CD4-positive, alpha-beta T cell treated with Interferon gamma for 1 hour (primary cell): ENCODE results near the gene MSX1.

Source experiments
- DNase-seq: peaks from one replicate; pipeline ENCODE4 v3.0.0-alpha.2; 2020

The MSX1 gene

DNA sequence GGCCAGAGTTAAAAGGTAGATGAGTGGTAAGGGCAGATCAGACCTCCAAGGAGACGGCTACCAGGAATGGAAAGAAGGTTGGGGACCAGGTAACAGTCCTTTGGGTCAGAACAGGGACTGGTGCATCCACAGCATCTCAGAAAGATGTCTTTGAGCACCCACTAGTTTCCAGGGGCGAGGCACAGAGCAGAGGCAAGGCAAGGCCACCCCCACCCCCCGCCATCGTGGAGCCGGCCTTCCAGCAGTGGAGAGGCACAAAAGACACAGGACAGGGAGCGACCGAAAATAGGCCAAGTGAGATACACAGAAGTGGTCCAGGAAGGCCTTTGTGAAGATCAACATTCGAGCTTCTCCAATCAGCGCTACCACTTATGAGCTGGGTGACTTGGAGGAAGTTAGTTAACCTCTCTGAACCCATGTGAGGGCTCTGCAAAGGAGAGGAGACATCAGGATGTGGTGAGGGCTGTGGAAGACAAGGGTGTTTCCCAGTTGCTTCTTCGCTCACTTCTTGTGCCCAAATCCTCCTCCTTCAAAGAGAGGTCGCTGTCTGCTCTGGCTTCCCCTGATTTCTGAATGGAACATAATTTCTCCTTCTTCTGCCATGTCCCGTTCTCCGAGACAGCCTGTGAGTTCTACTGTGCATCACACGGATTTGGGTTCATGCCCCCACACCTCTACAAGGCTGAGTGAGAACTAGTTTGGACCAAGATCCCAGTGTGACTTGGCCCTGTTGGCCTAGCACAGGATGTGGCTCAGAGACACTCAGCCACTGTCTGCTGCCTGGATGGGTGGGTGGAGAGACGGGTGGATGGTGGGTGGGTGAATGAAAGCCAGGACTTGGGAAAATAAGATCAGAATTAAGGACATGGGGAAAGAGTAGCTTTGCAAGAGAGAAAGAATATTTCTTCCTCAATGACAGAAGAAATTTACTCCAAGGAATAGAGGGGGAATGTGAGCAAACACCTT is 16.7 kb upstream of the MSX1 start:
- no peak for DNase-seq

DNA sequence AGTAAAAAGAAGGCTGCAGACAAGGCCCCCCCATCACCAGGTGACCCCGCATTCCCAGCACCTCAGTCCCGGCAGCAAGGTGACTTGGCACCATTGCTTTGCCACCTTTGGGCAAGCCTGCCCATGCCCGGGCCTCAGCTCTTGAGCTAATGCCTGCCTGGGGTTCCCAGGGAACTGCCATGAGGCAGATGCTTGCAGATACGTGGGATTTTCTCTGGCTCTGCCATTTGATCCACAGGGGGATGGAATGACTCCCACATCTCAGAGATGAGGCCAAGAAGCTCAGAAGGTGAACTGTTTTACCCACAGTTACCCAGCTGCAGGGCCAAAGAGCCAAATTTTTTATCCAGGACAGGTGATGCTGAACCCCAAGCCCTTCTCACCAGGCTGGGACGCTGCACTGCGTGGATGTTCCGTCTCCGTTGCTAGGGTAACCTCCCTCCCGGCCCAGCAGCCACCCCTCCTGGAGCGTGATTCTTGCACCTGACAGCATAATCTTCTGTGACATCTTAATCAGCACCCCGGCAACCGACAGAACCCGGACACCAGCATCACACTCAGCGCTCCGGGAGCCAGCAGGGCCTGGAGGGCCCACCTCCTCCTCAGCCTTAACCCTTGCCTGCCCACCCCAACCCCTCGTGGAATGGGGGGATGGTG is 15.7 kb upstream of the MSX1 start:
- no peak for DNase-seq

DNA sequence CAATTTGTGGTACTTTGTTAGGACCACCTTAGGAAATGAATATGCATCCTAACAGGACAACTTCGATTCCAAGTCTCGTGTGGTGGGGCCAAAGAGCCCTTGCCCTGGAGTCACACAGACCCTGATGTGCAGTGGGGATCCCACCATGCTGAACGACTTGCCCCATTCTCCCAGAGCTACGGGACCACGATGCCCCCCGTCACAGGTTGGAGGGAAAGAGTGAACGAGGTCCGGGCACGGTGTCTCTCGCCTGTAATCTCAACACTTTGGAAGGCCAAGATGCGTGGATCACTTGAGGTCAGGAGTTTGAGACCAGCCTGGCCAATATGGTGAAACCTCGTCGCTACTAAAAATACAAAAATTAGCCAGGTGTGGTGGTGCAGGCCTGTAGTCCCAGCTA is 14.4 kb upstream of the MSX1 start:
- no peak for DNase-seq

DNA sequence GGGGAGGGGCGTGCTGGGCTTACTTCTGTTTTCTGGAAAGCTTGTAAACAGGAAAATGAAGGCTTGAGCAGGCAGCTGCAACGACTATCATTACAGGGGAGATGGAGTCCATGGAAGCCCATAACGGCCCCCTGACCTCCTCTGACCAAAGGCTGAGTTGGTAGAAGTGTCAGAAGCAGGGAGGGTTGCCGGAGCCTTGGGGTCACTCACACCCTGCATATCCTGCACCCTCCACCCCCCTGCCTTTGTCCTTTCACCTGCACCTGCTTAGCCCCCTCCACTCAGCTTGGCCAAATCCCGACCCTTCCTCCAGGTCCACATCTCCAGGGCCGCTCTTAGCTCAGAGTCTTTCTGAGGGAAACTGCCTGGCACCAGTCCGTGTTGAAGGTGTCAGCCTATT is 12.5 kb upstream of the MSX1 start:
- no peak for DNase-seq

DNA sequence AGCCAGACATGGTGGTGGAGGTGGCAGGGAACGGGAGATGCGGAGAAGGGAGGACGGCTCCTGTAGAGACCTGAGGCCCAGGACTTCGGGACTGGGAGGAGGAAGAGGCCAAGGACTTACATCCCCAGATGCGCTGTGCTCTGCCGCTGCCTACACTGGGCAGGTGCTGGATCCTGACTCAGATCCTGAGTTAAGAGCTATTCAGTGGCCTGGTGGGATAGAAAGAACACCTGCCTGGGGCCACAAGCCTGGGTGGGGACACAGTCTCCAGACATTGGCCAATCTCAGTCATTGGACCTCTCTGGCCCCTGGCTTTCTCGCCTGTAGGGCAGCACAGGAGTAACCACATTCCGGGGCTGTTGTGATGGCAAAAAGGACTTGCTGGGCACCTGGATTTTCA is 10.9 kb upstream of the MSX1 start:
- DNase-seq: no peak

DNA sequence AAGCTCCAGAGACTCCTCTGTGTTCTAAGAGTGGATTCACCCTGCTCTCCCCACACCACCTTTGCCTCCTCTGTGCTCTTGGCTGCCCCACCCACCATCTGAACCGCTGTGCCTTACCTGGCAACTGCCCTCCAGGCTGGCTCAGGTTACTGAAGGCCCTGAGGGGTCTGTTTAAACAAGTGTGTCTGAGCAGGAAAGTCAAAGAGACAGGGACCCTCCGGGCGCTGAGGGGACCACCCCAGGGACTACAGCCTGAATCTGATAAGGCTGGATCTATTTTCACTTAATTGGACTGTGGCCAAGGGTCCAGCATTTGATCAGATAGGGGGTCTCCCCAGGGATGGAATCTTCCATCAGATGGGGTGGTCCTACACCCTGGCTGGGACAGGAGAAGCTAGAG is 10.4 kb upstream of the MSX1 start:
- no peak for DNase-seq

DNA sequence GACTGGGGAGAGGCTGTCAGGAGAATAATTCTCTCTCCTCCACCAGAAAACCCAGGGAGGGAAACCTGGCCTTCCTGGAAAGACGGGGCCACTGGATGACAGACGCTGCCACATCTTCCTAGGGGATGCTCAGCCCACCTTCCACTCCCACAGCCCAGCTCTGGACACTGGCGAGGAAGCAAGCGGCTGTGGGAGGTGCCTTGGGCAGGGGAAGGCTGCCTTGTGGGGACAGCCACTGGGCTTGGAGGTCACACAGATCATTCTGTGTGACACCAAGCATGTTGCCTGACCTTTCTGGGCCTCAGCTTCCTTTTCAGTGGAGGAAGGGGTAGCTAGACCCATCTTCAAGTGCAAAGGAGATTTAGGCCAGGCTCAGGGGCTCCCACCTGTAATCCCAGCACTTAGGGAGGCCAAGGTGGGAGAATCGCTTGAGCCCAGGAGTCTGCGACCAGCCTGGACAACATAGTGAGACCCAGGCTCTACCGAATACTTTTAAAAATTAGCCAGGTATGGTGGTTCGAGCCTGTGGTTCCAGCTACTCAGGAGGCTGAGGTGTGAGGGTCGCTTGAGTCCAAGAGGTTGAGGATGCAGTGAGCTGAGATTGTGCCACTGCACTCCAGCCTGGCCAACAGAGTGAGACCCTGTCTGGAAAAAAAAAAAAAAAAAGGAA is 9.8 kb upstream of the MSX1 start:
- no peak for DNase-seq

DNA sequence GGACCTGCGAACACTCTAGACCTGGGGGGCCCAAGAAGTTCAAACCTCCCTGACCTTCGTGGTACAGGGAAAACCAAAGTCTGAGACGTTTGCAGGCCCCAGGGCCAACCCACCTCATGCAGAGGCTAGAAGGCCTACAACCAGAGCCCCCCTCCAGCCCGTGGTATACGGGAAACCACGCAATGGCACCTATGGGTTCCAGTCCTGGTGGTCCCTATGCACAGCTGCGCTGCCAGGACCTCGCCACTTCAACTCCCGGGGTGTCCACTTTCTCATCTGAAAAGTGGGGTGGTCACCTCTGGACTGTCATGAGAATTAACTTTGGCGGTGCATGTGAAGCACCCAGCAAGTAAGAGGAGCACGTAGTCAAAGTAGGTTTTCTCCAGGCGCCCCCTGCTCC is 8.4 kb upstream of the MSX1 start:
- DNase-seq: no peak

DNA sequence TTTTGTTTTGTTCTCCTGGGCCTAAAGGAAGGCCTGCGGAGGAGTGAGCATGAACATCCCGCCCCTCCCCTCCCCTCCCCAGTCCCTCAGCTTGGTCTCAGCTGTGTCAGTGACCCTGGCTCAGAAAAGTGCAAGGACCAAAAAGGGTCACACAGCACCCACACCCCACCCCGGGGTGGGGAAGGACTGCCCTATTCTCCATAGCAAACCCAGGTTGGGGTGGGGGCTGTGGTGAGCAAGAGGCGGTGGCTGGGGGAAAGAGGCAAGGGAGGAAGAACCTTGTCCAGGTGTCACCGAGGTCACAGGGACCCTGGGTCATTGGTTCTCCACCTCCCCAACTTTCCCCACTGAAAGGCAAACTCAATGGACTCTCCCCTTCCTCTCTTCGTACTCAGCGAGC is 7.6 kb upstream of the MSX1 start:
- DNase-seq: no peak

DNA sequence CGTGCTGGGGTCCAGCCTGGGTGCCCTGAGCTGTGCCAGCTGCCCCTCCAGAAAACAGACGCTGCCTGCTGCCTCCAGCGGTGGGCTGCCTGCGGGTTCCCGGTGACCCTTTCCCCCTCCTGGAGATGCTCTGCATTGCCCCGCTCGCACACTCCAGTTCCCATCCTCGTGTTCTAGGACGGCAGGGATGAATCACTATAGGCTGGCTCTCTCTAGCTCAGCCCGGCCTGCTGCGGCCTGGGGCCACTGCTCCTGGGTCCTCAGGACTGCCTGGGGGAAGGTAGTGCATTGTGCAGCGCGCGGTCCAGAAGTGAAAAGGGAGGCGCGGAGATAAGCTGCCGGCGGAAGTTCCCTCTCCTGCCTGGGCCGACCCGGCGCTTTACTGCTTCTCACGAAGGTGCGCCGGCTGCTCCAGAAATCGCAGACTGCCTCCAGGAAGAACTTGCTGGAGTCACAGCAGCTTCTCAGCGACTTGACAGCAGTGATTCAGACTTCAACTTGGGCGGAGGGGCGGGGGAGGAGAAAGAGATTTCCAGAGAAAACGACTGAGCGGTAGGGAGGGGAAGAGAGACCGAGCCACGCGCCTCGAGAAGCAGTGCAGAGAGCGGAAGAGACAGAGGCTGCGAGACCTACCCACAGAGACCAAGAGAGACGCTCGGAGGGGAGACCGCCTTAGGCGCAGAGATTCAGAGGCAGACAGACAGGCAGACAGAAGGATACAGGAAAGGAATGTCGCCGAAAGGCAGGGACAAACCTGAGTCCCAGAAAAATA is 6.7 kb upstream of the MSX1 start:
- no peak for DNase-seq

DNA sequence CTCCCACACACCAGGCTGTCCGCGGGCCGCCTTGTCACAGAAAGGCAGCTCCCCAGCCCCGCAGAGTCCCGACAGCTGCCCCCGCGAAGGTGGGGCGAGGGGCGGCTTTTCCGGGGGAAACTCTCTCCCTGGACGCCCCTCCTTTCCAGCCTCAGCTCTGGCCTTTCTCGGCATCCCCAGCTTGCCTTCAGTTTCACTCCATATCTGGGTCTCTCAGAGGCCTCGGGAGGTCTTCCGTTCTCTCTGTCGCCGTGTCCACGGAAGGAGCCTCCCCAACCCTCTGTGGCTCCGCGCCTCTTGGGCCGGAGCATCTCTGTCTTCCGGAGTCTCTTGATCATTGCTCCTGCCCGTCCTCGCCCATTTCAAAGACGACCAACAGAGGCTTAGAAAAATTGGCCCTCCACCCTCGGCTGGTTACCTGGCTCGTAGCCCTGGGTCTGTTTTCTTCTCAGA is 6.1 kb upstream of the MSX1 start:
- no peak for DNase-seq

DNA sequence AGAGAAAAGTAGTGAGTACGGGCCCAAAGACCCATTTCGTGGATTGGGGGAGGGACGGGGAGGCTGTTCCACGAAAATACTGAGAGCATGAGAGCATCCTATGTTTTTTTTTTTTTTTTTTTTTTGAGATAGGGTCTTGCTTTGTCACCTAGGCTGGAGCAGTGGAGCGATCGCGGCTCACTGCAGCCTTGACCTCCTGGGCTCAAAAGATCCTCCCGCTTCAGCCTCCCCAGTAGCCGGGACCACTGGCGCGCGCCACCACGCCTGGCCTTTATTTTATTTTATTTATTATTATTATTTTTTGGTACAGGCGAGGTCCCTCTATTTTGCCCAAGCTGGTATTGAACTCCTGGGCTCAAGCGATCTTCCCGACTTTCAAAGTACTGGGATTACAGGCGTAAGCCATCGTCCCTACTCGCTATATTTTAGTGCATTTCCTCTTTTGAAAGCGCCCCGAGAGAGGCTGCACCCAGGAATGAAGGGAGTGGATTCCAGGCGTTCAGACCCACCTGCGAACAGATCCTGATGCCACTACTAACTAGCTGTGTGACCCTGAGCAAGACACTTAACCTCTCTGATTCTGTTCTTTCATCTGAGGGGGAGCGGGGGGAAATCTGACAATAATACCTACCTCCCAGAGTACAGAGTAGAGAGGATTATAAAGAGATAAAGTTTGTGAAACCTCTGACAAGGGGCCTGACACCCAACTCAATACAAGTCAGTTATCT is 5.4 kb upstream of the MSX1 start:
- DNase-seq: no peak

DNA sequence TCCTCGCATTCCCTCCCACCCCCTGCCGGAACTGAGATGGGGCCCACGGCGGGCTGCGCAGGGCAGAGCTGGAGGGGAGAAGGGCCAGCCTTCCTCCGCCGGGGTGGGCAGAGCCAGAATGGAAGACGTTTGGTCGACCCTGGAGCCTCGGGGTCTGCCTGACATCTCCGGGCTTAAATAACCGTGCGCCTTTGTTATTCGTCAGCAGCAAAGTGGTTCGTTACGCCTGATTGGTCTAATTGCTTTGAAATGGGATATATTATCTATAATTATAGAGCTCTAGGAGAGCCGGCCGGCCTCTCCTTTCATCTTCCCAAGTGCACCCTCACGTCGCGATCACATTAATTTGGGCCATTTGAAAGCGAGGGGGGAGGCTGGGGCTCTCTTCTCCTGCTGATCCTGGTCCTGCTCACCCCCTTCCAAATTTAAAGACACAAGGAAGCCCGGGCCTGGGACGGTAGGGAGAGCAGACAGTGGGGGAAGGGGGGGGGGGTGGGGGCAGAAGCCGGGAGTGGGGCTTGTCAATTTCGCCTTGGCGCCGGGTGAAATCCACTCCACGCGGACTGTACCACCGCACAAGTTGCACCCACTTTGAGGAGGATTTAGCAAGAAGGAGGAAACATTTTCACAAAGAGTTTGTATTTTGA is 4.7 kb upstream of the MSX1 start:
- DNase-seq: no peak

DNA sequence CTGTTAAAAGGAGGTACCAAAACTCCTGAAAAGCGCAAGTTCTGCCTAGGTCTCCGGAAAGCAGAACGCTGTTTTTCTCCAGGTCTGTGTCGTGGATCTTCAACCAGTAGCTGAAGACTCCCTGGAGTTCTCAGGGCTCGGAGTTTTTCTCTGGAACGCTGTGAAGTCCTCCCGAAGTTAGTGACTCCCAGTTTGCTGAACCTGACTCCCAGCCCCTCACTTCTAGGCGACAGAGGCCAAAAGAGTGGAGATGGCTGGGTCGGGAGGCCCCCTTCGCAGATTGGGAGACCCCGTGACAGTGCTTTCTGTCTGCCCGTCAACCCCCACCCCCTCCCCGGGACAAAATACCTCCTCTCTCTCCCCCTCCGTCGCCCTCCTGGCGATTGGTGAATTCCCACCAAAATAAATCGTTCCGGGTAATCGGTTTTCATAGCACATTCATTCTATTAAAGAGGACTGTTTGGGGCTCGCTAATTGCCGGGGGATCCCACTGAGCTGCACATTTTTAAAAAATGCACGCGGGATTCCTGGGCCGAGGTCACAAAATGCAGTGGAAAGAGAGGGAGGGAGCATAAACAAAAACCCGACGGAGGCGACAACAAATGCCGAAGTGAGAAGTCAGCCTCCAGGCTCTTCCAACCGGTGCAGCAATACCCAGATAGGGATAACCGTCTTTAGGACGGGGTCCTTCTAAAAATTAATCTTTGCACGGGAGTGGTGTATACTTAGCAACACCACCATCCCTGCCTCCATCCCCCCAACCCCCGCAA is 4.0 kb upstream of the MSX1 start:
- DNase-seq: no peak

DNA sequence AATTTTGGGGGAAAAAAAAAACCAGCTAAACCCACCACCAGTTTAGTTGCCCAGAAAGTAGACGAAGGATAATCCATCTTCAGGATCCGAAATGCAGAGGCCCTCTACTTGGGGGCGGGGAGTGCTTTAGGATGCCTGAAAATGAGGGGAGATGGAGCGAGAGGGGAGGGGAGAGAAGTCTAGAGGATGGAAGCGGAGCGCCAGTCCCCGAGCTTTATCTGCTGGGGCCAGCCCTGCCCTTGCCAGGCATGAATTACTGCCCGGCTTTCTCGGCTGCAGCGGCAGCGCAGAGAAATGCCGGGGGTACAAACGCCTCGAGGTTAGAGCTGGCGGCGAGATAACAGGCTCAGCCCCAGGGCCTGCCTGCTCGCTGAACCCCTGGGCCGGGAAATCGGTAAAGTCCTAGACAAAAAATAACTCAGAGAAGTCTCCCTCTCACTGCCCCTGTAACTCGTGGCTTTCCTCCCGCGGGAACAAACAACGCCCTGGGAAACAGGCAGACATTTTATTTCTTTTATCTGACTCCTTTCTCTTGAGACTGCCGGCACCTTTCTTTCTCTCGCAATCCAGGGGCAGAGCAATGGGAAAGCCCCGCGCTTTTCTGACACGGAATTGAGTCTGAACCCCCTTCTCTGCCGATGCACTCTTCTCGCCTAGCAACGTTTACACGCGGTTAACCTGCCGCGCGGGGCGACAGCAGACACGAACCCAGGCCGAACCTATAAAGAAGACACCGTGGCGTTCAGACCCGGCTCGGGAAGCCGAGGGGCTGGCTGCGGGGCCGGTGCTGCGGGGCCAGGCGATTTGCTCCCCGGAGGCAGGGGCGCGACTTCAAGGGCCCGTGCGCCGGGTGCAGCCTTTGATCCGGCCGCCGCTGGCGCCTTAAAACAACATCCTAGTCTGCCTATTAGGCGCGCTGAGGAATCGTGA is 3.1 kb upstream of the MSX1 start:
- no peak for DNase-seq

DNA sequence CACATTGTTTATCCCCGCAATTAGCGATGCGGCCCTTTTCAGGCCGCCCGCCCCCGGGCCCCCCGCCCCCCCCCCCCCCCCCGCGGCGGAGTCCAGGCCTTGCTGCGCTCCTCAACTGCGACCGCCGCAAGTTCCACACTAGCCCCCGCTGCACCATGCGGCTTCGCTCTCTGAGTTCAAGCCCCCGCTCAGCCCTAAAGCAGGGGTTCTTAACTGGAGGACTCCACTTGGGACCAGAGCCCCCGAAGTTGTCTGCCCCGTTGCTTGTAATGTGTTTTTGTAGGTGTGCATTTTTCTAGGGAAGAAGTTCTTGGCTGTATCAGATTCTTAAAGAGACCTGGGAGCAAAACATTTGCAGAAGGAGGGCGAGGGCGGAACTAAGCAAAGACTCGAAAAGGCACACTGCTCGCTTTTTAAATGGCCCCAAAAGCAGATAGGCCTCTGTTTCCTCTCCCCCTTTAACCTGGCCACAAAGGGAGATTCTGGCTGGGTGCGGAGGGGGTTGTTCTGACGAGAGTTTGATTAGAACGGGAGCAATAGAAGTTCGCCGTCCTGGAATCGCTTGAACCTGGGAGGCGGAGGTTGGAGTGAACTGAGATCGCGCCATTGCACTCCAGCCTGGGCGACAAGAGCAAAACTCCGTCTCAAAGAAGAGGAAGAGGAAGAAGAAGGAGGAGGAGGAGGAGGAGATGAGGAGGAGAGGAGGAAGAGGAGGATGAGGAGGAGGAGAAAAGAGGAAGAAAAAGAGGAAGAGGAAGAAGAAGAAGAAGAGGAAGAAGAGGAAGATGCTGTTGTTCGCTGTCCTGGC is 2.3 kb upstream of the MSX1 start:
- DNase-seq: no peak

DNA sequence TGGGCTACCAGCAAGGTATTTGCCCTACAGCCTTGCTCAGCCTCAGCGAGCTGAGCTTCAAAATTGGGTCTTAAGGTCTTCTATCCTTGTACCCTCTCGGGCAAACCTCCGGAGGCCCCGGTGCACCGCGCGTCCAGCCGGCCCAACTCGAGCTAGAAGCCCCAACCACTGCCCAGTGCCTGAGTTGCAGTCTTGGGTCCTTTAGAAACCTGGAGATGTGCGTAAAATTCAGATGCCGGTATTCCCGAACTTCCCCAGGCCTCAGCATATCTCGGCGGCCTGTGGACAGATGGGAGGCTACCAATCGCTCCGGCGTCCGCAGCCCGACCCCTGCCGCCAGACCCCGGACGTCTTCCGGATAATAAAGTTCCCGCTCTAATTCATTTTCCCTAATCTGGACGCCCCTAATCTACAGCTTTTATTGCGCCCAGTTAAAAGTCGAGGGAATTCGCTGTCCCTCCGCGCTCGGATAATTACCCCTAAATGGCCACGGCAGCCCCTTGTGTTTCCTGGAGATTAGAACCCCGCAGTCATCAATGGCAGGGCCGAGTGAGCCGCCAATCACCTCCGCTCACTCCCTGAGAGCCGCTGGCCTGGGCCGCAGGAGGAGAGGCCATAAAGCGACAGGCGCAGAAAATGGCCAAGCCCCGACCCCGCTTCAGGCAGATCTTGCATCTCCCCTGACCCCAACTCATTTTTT is 1.5 kb upstream of the MSX1 start:
- DNase-seq: no peak
